NCI-H1694 (cell line): Measurements from ENCODE around the gene SNAI1.
"Not testable (repeated sequence)": the region's sequence is repeated elsewhere in the genome, so short reads cannot be mapped to it uniquely, and the experiment has no call there.

ENCODE experiments used
- DNase-seq: peaks from one replicate; lab custom pipeline; 2025; lab: John Stamatoyannopoulos, UW

The SNAI1 gene

DNA sequence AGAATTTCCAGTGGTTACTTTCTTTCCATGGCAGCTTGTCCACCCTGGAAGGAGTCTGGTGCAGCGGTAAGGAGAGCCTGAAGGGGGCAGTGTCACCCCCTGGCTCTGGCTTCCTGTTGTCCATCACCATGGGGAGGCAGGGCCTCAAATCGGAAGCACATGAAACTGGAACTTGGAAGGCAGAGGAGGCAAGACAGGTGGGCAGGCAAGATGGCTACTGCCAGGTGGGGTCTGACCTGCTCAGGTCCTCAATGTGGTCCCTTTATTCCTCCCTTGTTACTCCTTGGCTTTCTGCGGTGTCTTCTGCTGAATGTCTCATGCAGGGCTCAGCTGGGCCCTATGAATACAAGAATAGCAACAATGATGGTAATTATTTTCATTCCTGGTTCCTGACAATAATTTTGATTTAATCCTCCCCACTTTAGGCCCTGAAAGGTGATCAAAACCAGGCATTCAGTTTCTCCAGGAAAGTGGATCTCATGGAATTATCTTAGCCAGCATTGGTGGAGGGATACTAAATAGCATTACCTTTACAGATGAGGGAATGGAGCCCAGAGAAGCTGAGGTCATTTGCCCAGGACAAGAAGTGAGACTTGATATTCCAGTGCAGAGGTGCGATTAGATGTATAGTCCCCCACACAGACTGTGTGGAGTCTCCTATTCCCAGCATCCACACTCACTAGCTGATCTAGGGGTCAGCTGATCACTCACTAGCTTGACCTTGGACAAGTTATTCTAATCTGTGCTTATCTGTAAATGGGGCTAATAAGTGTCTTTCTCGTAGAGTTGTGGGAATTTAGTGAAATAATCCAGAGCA lies 17.6 kb upstream of the SNAI1 start:
- peak; percentile 32 for DNase-seq

DNA sequence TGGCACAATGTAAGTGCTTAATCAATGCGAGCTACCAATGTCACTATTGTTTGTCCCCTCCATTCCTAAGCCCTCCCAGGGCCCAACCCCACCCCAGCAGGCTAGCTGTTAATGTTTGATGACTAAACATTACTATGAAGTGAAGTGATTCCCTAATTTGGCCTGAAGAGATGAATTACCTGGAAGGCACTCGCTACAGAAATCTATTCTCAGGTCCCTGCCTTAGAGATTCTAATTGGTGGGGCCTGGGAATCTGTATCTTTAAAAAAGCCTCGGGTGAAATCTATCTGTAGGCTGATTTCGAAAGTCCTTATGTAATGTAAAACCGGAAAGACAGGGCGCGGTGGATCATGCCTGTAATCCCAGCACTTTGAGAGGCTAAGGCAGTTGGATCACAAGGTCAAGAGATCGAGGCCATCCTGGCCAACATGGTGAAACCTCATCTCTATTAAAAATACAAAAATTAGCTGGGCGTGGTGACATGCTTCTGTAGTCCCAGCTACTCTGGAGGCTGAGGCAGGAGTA lies 16.9 kb upstream of the SNAI1 start:
- DNase-seq = no peak

DNA sequence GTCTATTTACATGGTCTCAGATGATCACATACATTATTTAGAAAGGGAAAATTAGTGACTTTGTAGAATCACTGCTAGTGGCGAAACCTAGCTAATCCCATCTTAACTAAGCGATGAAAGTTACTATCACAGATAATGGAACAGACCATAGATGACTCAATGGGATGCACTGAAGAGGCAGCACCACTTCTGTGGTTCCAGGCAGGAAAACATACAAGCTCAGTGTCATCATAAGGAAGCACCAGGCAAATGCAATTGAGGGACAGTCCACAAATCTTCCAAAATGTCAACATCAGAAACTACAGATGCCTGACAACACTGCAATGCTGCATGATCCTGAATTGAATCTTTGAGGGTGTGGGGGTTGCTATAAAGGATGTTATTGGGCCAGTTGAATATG lies 15.9 kb upstream of the SNAI1 start:
- DNase-seq = no peak

DNA sequence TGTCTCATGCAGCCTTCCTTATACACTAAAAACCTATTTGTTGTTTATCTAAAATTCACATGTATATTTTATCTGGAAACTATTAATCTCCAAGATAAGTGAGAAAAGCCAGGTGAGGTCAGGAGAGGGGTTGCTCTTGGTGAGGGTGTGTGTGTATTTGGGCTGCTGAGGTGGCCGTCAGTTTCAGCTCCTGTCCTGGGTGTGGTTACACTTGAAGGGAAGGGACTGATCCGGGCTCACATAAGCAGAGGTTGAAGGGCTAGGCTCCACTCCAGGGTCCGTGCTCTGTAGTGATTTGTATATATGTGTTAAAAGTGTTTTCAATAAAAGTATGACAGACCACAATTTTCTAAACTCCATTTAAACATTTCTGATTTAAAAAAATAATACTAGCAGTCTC lies 13.5 kb upstream of the SNAI1 start:
- no peak for DNase-seq

DNA sequence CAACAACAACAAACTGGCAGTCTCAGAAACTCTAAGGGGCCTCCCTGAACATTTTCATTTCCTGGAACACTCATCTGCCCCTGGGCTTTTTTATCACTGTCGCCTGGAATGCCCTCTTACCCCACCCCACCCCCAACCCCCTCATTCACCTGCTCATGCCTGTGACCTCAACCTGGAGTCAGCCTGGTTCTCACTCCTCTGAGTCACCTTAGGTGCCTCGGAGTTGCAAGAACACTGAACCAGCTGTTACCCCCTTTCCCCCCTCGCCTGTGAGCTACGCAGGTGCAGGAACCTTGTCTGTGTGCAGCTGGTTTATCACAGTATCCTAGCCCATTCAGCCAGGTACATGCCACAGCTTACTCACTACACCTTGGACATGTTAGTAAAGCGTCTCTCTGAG lies 12.8 kb upstream of the SNAI1 start:
- DNase-seq = no peak

DNA sequence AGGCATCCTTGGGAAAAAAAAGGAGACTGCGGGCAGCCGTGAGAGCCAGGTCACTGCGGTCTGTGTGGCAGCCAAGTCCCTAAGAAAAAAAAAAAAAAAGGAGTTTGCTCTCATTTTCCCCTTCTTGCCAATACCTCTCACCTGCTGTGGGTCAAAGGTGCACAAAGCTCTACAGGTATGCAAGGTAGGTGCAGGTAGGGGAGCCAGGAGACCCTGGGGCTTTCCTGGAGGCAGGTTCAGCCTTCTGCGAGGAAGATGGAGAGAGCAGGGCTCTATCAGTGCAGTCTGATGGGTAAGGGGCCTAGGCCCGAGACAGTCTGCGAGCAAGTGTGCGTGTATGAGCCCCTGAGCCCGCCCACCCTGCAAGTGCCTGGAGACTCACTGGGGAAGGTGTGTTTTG lies 12.3 kb upstream of the SNAI1 start:
- DNase-seq = no peak

DNA sequence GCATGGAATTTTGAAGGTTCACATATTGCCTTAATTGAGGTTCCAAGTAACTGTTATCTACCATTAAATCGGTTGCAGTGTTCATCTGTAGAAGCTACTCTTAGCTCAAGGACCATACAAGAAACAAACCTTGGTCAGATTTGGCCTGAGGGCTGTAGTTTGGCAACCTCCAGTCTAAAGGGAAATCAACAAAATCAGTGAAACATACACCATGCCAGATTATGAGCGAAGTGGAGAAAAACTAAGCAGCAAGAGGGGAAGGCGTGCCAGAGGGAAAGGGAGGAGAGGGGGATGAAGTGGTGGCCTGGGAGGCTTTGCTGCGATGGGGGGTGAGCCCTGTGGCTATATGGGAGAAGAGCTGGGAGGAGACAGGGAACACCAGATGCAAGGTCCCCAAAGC lies 8.8 kb upstream of the SNAI1 start:
- DNase-seq = no peak

DNA sequence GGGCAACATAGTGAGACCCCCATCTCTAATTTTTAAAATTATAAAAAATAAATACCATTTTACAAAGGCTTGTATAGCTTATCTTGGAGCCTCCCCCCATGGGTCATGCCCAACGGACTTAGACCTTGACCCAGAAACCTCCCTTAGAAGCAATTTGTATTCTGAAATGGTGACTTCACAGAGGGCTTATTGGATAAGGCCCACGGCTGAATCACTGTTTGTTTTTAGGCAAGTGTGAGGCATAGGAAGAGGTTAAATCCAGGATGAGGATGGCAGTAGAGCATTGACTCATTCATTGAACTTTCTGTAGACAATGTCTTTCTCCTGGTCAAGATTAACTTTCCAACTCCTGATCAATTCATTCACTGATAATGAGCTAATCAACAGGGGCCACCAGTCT lies 6.2 kb upstream of the SNAI1 start:
- no peak for DNase-seq

DNA sequence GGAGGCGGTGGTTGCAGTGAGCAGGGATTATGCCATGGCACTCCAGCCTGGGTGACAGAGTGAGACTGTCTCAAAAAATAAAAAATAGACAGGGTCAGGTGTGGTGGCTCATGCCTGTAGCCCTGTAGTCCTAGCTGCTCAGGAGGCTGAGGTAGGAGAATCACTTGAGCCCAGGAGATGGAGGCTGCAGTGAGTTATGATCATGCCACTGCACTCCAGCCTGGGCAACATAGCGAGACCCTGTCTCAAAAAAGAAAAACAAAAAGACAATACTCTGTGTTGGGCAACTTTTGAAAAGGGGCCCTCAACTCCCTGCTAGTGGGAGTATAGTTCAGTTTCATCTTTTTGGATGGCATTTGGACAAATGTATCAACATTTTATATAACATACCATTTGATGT lies 5.0 kb upstream of the SNAI1 start:
- not testable (repeated sequence) for DNase-seq

DNA sequence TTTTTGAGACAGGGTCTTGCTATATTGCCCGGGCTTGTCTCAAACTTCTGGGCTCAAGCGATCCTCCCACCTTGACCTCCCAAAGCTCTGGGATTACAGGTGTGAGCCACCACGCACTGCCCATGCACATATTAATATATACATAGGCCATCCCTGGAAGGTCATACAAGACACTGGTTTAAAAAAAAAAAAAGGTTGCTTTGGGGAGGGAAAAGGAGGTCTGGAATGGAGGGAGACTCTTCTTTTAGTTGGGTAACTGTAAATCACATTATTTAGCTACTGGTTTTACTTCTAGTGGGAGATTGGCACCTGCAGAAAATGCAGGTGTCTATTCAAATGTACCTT lies 4.1 kb upstream of the SNAI1 start:
- no peak for DNase-seq

DNA sequence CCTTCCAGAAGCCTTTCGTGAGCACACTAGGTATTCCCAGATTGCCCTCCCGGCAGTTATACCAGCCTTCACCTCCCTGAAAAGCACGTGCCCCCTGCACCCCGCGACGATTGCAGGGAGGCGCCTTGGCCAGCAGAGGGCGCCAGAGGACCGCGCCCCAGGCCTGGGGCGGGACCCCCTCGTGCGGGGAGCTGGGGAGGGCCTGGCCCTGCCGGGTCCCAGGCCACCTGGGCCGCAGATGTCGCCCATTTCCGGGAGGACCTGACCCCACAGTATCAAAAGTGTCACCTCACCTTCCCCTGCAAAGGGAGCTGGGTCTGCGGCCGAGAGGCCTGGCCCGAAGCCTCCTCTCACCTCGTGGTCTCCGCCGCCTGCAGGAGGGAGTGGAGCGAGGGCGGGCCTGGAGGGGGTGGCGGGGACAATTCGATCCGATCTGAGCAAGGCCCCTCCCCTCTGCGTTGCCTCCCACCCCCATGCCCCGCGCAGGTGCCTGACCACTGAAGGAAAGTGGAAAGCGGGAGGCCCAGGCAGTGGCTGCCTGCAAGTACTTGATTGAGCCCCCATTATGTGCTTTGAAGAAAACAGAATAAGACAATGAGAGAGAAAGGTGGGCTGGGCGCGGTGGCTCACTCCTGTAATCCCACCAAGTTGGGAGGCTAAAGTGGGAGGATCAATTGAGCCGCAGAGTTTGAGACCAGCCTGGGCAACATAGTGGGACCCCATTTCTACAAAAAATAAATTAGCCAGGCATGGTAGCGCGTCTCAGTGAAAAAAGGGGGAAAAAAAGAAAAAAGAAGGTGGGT lies 3.5 kb upstream of the SNAI1 start:
- DNase-seq = peak; percentile 19

DNA sequence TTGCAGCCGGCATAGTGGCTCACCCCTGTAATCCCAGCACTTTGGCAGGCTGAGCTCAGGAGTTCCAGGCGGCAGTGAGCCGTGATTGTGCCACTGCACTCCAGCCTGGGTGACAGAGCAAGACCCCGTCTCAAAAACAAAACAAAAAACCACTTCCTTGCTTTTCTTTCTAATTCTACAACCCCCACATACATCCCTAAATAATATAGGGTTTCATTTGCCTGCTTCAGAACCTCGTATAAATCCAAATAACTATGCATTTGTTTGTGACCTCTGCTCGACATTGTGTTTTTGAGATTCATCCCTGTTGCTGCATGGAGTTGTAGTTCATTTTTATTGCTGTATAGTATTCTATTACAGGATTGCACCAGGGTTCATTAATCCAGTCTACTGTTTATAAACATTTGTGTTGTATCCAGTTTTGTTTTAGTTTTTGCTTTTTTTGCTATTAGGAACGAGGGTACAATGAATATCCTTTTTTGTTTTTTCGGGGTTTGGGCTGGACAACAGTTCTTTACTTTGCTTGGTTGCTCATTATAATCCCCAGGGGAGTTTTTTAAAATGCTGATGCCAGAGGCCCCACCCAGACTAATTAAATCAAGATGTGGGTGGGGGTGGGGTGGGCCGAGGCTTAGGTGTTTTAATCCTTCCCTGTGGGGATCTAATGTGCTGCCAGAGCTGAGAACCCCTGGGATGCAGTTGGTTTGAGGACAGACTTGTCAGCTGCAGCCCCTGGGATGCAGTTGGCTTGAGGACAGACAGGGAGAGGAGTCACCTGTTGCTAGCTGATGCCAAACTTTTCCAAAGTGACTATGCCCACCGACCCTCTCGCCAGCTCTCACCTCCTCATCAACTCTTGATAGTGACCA lies 2.4 kb upstream of the SNAI1 start:
- DNase-seq = no peak

DNA sequence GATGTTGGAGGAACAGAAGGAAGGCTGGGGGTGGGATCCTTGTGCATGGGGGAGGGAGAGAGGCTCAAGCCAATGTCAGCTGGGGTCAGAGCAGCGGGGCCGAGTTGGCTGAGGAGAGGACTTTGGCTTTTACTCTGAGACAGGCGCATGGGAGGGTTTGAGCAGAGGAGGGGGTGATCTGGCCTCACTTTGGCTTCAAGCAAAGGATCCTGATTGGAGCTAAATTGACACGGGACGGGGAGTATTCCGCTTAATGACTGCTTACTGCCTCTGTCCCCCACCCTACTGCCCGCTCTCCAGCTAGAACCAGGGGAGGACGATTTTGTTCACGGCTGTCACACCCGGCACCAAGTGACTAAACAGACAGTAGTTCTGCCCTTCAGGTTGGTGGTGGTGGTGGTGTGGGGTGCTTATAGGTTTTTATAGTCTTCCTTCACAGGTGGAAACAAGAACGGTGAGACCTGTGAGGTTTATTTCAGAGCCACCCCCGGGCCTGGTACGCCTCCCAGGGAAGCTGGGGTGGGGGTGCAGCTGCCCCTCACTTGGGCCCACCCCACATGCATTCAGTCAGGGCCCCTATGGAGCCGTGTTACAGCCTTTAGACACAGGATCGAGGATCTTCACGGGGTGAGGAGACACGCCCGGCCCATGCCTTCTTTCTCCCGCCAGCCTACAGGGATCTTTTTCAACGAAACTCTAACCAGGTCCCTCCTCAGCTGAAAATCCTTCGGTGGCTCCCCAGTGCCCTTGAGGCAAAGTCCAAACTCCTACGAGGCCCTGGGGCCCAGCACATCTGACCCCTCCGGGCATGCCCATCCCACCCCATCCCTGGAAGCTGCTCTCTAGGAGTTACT lies 1.3 kb upstream of the SNAI1 start:
- no peak for DNase-seq

DNA sequence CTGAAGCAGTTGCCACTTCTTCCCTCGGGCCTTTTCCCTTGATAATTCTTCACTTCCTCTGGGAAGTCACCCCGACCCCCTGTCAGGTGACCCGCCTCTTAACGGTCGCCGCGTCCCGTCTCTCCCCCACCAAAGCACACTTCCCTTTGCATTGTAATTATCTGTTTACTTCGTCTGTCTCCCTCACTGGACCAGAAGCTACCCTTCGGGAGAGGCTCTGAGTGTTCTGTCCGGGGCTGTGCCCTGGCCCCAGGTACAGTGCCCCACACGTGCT lies 771 bp upstream of the SNAI1 start:
- no peak for DNase-seq

DNA sequence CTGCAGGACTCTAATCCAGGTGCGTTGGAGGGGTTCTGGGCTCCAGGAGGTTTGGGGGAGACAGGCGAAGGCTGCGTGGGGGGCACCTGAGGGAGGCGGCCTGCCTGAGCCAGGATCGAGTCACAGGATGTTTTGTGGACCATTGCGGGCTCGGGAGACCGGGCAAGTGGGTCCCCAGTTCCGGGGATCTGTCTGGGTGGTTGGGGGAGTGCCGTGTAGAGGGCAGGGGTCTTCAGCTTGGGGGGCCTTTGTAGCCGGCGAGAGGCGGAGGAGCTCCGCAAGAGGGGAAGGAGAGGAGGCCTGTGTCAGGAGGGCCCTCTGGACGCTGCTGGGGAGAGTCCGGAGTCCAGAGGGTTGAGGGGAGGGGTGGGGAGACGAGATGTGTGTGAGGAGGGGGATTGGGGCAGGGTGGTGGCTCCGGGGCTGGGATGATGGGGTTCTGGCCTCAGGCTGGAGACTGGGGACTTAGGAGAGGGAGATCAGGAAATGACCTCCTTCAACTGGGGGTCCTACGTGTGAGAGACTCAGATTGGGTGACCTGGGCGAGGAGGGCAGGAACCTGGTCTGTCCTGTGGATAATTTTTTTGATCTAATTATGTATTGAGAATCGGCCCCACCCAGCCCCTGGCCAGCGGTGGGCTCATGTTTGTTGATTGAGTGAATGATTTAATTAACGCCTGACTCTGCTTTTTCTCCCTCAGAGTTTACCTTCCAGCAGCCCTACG lies 505 bp downstream of the SNAI1 start:
- no peak for DNase-seq

DNA sequence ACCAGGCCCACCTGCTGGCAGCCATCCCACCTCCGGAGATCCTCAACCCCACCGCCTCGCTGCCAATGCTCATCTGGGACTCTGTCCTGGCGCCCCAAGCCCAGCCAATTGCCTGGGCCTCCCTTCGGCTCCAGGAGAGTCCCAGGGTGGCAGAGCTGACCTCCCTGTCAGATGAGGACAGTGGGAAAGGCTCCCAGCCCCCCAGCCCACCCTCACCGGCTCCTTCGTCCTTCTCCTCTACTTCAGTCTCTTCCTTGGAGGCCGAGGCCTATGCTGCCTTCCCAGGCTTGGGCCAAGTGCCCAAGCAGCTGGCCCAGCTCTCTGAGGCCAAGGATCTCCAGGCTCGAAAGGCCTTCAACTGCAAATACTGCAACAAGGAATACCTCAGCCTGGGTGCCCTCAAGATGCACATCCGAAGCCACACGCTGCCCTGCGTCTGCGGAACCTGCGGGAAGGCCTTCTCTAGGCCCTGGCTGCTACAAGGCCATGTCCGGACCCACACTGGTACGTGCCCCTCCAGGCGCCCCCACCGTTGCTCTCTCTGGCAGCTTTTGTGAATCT lies 1.1 kb downstream of the SNAI1 start:
- no peak for DNase-seq

DNA sequence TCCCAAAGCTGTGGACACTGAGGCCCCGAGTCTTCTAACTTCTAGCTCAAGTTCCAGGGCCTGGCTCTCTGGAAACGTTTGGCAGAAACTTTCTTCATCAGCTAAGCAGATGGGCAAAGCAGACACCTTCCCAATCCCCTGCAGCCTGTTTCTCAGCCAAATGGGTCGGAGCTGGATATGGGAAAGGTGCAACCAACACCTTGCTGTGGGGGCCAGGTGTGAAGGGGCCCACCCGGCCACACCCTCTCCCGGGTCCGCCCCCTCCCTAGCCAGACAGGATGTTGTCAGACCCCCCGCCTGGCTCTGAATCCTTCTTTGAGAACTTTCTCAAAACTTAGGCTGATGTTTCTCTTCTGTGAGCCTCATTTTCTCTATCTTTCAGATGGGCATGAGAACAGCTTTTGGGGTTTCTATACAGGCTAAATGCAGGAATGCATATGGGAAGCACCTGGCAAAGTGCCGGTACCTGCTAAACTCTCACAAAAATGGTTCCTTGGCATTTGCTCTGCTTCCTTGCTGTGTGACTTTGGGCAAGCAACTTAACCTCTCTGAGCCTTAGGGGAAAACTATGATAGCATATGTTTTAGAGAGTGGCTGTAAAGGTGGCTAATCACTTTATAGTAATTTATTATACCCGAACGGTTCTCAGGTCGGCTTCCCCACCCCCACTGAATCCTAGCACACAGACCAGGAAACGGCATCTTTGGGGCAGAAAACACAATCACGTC lies 1.8 kb downstream of the SNAI1 start:
- DNase-seq = no peak

DNA sequence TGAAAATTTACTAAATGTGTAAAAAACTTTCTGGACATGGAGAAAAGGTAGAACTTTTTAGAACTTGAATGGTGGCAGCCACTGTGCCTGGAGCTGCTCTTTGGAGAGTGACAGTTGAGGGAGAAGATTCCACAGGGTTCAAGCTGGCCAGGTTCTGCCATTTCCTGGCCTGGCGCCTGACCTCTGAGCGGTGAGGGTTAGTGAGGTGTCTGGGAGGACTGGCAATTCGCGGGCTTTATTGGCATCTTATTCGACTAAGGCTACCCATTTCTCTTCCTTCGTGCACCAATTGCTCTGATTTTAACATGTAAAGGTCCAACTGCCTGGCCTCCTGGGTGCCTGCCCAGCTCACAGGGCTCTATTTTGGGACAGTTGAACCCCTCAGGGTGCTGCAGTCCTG lies 2.4 kb downstream of the SNAI1 start:
- no peak for DNase-seq

DNA sequence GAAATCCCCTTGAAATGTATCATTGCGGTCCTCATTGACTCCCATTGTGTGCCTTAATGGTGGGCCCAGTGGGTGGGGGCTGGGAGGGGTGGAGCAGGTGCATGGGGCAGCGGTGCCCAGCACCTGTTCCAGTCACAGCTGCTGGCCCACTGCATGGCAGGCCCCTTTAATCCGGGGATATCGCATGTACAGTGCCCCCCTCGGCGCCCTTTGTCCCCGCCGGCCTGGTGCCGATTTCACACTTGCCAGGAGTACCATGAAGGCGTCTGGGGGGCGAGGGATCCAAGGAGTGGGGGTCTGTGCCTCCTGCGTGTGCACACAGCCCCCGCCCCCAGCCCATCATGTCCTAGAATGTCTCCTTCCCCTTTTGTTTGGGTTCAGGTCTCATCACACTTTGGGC lies 2.8 kb downstream of the SNAI1 start:
- DNase-seq = no peak

DNA sequence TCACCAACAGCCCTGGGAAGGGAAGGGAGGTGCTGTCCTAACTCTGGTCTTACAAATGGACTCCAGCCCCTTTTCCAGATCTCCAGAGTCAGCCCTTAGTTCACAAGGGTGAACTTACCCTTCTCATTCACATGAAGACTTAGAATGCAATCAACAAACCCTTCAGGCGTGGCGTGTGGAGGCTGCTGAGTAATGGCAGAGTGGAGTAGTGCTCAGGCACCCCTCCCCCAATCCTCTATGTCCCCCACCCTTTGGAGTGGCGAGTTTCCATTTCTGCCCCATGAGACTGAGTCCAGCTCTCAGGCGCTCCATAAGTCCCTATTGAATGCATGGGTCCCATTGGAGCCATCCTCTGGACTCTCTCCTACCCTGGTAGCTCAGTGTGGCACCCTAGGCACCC lies 3.3 kb downstream of the SNAI1 start:
- DNase-seq = no peak
